ENCODE measurements around the gene MRPL55.

MRPL55 gene

GRCh38 chr1:228134591-228134990 lies 25.5 kb upstream of the MRPL55 start:
- Histone ChIP-seq H3K27me3 (ENCODE audit: insufficient read depth, low read length, poor library complexity, severe bottlenecking) (no peaks in the 10 kb centered on the region), H2AFZ (ENCODE audit: low read length) (no peak overlapping the region), H3K4me2 (ENCODE audit: low read depth, low read length, poor library complexity, severe bottlenecking) (no peak overlapping the region), H3K36me3 (ENCODE audit: insufficient read depth, low read length) (no peaks in the 10 kb centered on the region), H3K4me1 (ENCODE audit: insufficient read depth, low read length, poor library complexity, severe bottlenecking) (peaks cover 5% of the 10 kb centered on the region), H3K9me2 (replicated peaks; ENCODE audit: low read depth, low read length) (no peaks in the 10 kb centered on the region), H4K20me1 (ENCODE audit: insufficient read depth, low read length, poor library complexity, severe bottlenecking) (no peaks in the 10 kb centered on the region), H3F3A (ENCODE audit: low read depth) (no peaks in the 10 kb centered on the region), H3K4me3 (ENCODE audit: low read length, poor library complexity, severe bottlenecking) (no peak overlapping the region), H3K9ac (ENCODE audit: low read depth, low read length, poor library complexity, severe bottlenecking) (no peak overlapping the region), H3K79me2 (ENCODE audit: insufficient read depth, low read length) (no peaks in the 10 kb centered on the region), H3K9me3 (ENCODE audit: insufficient read depth, low read depth, low read length) (no peaks in the 10 kb centered on the region)
- TF ChIP-seq CTCF (conservative IDR thresholded peaks at IDR 0.05; ENCODE audit: low read length) (no peak), EZH2phosphoT487 (IDR thresholded peaks at IDR 0.05; ENCODE audit: borderline replicate concordance) (no peak)

- Histone ChIP-seq H4K20me1 (ENCODE audit: insufficient read depth, low read length, poor library complexity, severe bottlenecking) (no peaks in the 10 kb centered on the region), H3K4me3 (ENCODE audit: low read length, poor library complexity, severe bottlenecking) (no peak overlapping the region), H3K36me3 (ENCODE audit: insufficient read depth, low read length) (no peaks in the 10 kb centered on the region), H3K9me3 (ENCODE audit: insufficient read depth, low read depth, low read length) (no peaks in the 10 kb centered on the region), H3K9ac (ENCODE audit: low read depth, low read length, poor library complexity, severe bottlenecking) (no peak overlapping the region), H3K79me2 (ENCODE audit: insufficient read depth, low read length) (no peaks in the 10 kb centered on the region), H2AFZ (ENCODE audit: low read length) (no peak overlapping the region), H3F3A (ENCODE audit: low read depth) (no peaks in the 10 kb centered on the region), H3K27me3 (ENCODE audit: insufficient read depth, low read length, poor library complexity, severe bottlenecking) (no peaks in the 10 kb centered on the region), H3K9me2 (replicated peaks; ENCODE audit: low read depth, low read length) (no peaks in the 10 kb centered on the region), H3K4me1 (ENCODE audit: insufficient read depth, low read length, poor library complexity, severe bottlenecking) (no peaks in the 10 kb centered on the region), H3K4me2 (ENCODE audit: low read depth, low read length, poor library complexity, severe bottlenecking) (no peak overlapping the region)
- TF ChIP-seq CTCF (conservative IDR thresholded peaks at IDR 0.05; ENCODE audit: low read length) (no peak), EZH2phosphoT487 (IDR thresholded peaks at IDR 0.05; ENCODE audit: borderline replicate concordance) (no peak)
Observed at GRCh38 chr1:228131766-228132165, 22.7 kb upstream of the MRPL55 start.

- H3K4me3 ChIP-seq (ENCODE audit: low read length, poor library complexity, severe bottlenecking): no peak overlapping the region
- no peak overlapping the region for H3K9ac ChIP-seq (ENCODE audit: low read depth, low read length, poor library complexity, severe bottlenecking)
- no peaks in the 10 kb centered on the region for H3K4me1 ChIP-seq (ENCODE audit: insufficient read depth, low read length, poor library complexity, severe bottlenecking)
- H3K9me3 ChIP-seq (ENCODE audit: insufficient read depth, low read depth, low read length): no peaks in the 10 kb centered on the region
- no peaks in the 10 kb centered on the region for H3K79me2 ChIP-seq (ENCODE audit: insufficient read depth, low read length)
- no peaks in the 10 kb centered on the region for H3K9me2 ChIP-seq (replicated peaks; ENCODE audit: low read depth, low read length)
- no peaks in the 10 kb centered on the region for H4K20me1 ChIP-seq (ENCODE audit: insufficient read depth, low read length, poor library complexity, severe bottlenecking)
- peaks cover 8% of the 10 kb centered on the region for H3K27me3 ChIP-seq (ENCODE audit: insufficient read depth, low read length, poor library complexity, severe bottlenecking)
- H3K36me3 ChIP-seq (ENCODE audit: insufficient read depth, low read length): no peaks in the 10 kb centered on the region
- H3K4me2 ChIP-seq (ENCODE audit: low read depth, low read length, poor library complexity, severe bottlenecking): no peak overlapping the region
- no peak overlapping the region for H2AFZ ChIP-seq (ENCODE audit: low read length)
- H3F3A ChIP-seq (ENCODE audit: low read depth): no peaks in the 10 kb centered on the region
- TF ChIP-seq EZH2phosphoT487 (IDR thresholded peaks at IDR 0.05; ENCODE audit: borderline replicate concordance) (no peak), CTCF (conservative IDR thresholded peaks at IDR 0.05; ENCODE audit: low read length) (no peak)
Observed at GRCh38 chr1:228125185-228125584, 16.1 kb upstream of the MRPL55 start.
